NCI-H2029 (cell line): ENCODE results near the gene FOXJ2.
"Not testable (repeated sequence)": the region's sequence is repeated elsewhere in the genome, so short reads cannot be mapped to it uniquely, and the experiment has no call there.

Source experiments
- DNase-seq: peaks from one replicate; lab custom pipeline; 2025; lab: John Stamatoyannopoulos, UW

FOXJ2 gene

GRCh38 chr12:8065991-8066594 lies 33.6 kb downstream of the FOXJ2 start, which contains the start of gene C3AR1:
TSS of gene C3AR1 (minus strand) at chr12:8066359. CDS start at chr12:8060185, 6,174 bp downstream.
- no peak for DNase-seq

- DNase-seq = no peak
These were observed 37.1 kb downstream of the FOXJ2 start for GRCh38 chr12:8069582-8069981.

GRCh38 chr12:8071820-8072219 lies 39.3 kb downstream of the FOXJ2 start:
- DNase-seq = not testable (repeated sequence)

GRCh38 chr12:8075935-8076334 lies 43.4 kb downstream of the FOXJ2 start:
- DNase-seq = no peak

- DNase-seq = no peak
These were observed 43.9 kb downstream of the FOXJ2 start for GRCh38 chr12:8076366-8076765.

- DNase-seq = no peak
These were observed 44.7 kb downstream of the FOXJ2 start for GRCh38 chr12:8077207-8077606.

GRCh38 chr12:8078398-8078797 lies 45.9 kb downstream of the FOXJ2 start:
- DNase-seq = no peak

GRCh38 chr12:8078916-8079315 lies 46.4 kb downstream of the FOXJ2 start:
- no peak for DNase-seq

- no peak for DNase-seq
These were observed 47.6 kb downstream of the FOXJ2 start for GRCh38 chr12:8080120-8080519.

- DNase-seq = no peak
These were observed 48.9 kb downstream of the FOXJ2 start for GRCh38 chr12:8081251-8081920.

GRCh38 chr12:8082808-8083100 lies 50.2 kb downstream of the FOXJ2 start:
- DNase-seq = no peak

GRCh38 chr12:8084351-8084750 lies 51.8 kb downstream of the FOXJ2 start:
- DNase-seq = not testable (repeated sequence)

- DNase-seq = no peak
These were observed 55.1 kb downstream of the FOXJ2 start for GRCh38 chr12:8087666-8088065.

- DNase-seq = no peak
These were observed 56.1 kb downstream of the FOXJ2 start for GRCh38 chr12:8088574-8088973.

GRCh38 chr12:8089277-8089676 lies 56.8 kb downstream of the FOXJ2 start:
- DNase-seq = not testable (repeated sequence)

GRCh38 chr12:8089716-8090115 lies 57.2 kb downstream of the FOXJ2 start:
- DNase-seq = no peak

GRCh38 chr12:8093291-8093690 lies 60.8 kb downstream of the FOXJ2 start:
- DNase-seq = no peak

- no peak for DNase-seq
These were observed 63.9 kb downstream of the FOXJ2 start for GRCh38 chr12:8096281-8096915.

GRCh38 chr12:8099235-8099634 lies 66.7 kb downstream of the FOXJ2 start:
- no peak for DNase-seq
